HG02840 (cell line): Measurements from ENCODE around the gene RNF166.

Experiments
- ATAC-seq: cut with Tn5 transposase; IDR thresholded peaks from one replicate; pipeline ENCODE4 v1.9.1; 2021; ENCODE audit warnings: mild to moderate bottlenecking, moderate library complexity, moderate number of reproducible peaks; ENCODE audit not compliant: unreplicated experiment, low FRiP score

RNF166 gene

GRCh38 chr16:88739977-88740726, 33.9 kb upstream of the RNF166 start:
- ATAC-seq: no peak

GRCh38 chr16:88739139-88739976, 33.1 kb upstream of the RNF166 start:
- ATAC-seq: no peak

- ATAC-seq: no peak
These were observed 32.2 kb upstream of the RNF166 start for GRCh38 chr16:88738151-88739084.

- no peak for ATAC-seq
These were observed 31.3 kb upstream of the RNF166 start for GRCh38 chr16:88737298-88738150.

GRCh38 chr16:88736496-88736895, 30.3 kb upstream of the RNF166 start:
- no peak for ATAC-seq

- no peak for ATAC-seq
These were observed 29.9 kb upstream of the RNF166 start for GRCh38 chr16:88736088-88736487.

- no peak for ATAC-seq
These were observed 29.4 kb upstream of the RNF166 start for GRCh38 chr16:88735616-88736015.

GRCh38 chr16:88735121-88735520, 28.9 kb upstream of the RNF166 start:
- no peak for ATAC-seq

- no peak for ATAC-seq
These were observed 28.1 kb upstream of the RNF166 start for GRCh38 chr16:88734361-88734728.

GRCh38 chr16:88733630-88734360, 27.6 kb upstream of the RNF166 start:
- no peak for ATAC-seq

GRCh38 chr16:88732961-88733294, 26.7 kb upstream of the RNF166 start:
- ATAC-seq: no peak

GRCh38 chr16:88732172-88732960, 26.2 kb upstream of the RNF166 start:
- ATAC-seq: no peak

- no peak for ATAC-seq
These were observed 25.5 kb upstream of the RNF166 start for GRCh38 chr16:88731699-88732098.

GRCh38 chr16:88730632-88731607, 24.7 kb upstream of the RNF166 start:
- ATAC-seq: no peak

GRCh38 chr16:88727871-88728270, 21.7 kb upstream of the RNF166 start:
- ATAC-seq: no peak

GRCh38 chr16:88726981-88727380, 20.8 kb upstream of the RNF166 start:
- no peak for ATAC-seq

GRCh38 chr16:88726408-88726749, 20.2 kb upstream of the RNF166 start:
- ATAC-seq: no peak
